ENCODE measurements around the gene TUBD1. TPM values are rescaled to one million over a fixed set of nuclear protein-coding genes. Genes with fewer than 3 reads are reported as not detected.

The TUBD1 gene
- total and polyA plus RNA-seq, 2 of the 13 experiments (the other 11 are each of a cell fraction or from before 2014, with no cell fraction given) = 18.2 to 25.9 TPM

- TF ChIP-seq NR2F1 (CRISPR knock-in tag; IDR thresholded peaks at IDR 0.05) = peak; percentile 16 to 59; a peak in 3 of 4 replicates
- TF ChIP-seq REL (CRISPR knock-in tag; conservative IDR thresholded peaks at IDR 0.05) = no peak
- peak; percentile 84 for TF ChIP-seq SMAD3 (CRISPR knock-in tag; IDR thresholded peaks at IDR 0.05)
- peak; percentile 55; the same call in 1 of the 2 replicates for TF ChIP-seq BHLHE40 (IDR thresholded peaks at IDR 0.05; ENCODE audit: low read length)
- peak; percentile 87; the same call in 1 of the 2 replicates for TF ChIP-seq REPIN1 (CRISPR knock-in tag; IDR thresholded peaks at IDR 0.05; ENCODE audit: borderline replicate concordance, low read depth)
- TF ChIP-seq MEIS1 (CRISPR knock-in tag; IDR thresholded peaks at IDR 0.05; ENCODE audit: borderline replicate concordance) = peak; percentile 46; the same call in 1 of the 2 replicates
- peak; percentile 60 for TF ChIP-seq POLR2G (IDR thresholded peaks at IDR 0.05; ENCODE audit: low read depth, low read length)
- TF ChIP-seq PATZ1 (CRISPR knock-in tag; IDR thresholded peaks at IDR 0.05) = peak; percentile 61
- TF ChIP-seq SP5 (CRISPR knock-in tag; IDR thresholded peaks at IDR 0.05; ENCODE audit: borderline replicate concordance, low read depth) = peak; percentile 91
- peak; percentile 98 for TF ChIP-seq ZNF280D (CRISPR knock-in tag; IDR thresholded peaks at IDR 0.05)
- peak; percentile 22; the same call in 1 of the 2 replicates for TF ChIP-seq ZNF333 (CRISPR knock-in tag; IDR thresholded peaks at IDR 0.05; ENCODE audit: borderline replicate concordance)
- no peak for TF ChIP-seq HOXA9 (CRISPR knock-in tag; IDR thresholded peaks at IDR 0.05; ENCODE audit: borderline replicate concordance)
- TF ChIP-seq TFAP4 (IDR thresholded peaks at IDR 0.05; ENCODE audit: borderline replicate concordance, low read depth) = peak; percentile 91; the same call in 1 of the 2 replicates
- peak; percentile 81; the same call in 1 of the 2 replicates for TF ChIP-seq KDM1A (CRISPR knock-in tag; IDR thresholded peaks at IDR 0.05)
- 0 out of 2 replicates have a peak, but pooled peaks have one; percentile 44 for TF ChIP-seq ATF7 (IDR thresholded peaks at IDR 0.05)
- peak; percentile 57; the same call in 1 of the 2 replicates for TF ChIP-seq ATF7 (CRISPR knock-in tag; IDR thresholded peaks at IDR 0.05)
Observed at GRCh38 chr17:59853168-59853918, 39.4 kb downstream of the TUBD1 start (continued).
